AG04449 (cell line): ENCODE results near the gene CELSR1.

Source experiments
- CTCF ChIA-PET: fragments of 350-600 bp; formaldehyde crosslinking; extraction: SDS; loops from one replicate; lab custom pipeline; 2021; ENCODE audit warnings: antibody characterized with exemption; lab: Yijun Ruan, JAX
- POLR2A ChIA-PET: fragments of 400-600, 350-600 bp; formaldehyde crosslinking; extraction: SDS; loops from one replicate; lab custom pipeline; 2020; ENCODE audit warnings: antibody characterized with exemption, inconsistent platforms; lab: Yijun Ruan, JAX
- DNase-seq: peaks from one replicate; pipeline ENCODE4 v3.0.0-alpha.2; 2010; ENCODE audit warnings: low read depth, low spot score
- H3K4me3 ChIP-seq: 2 replicates; pipeline ENCODE4 v1.5.1; 2011; ENCODE audit warnings: low read depth, mild to moderate bottlenecking, control low read depth, low read length
- TF ChIP-seq, protein P1 (sequence below): IDR thresholded peaks from one replicate; pipeline ENCODE4 v1.5.1; 2011; ENCODE audit warnings: mild to moderate bottlenecking, moderate library complexity, low read length, control low read depth, inconsistent platforms; ENCODE audit not compliant: insufficient read depth; ENCODE audit errors: missing control alignments

The CELSR1 gene

DNA sequence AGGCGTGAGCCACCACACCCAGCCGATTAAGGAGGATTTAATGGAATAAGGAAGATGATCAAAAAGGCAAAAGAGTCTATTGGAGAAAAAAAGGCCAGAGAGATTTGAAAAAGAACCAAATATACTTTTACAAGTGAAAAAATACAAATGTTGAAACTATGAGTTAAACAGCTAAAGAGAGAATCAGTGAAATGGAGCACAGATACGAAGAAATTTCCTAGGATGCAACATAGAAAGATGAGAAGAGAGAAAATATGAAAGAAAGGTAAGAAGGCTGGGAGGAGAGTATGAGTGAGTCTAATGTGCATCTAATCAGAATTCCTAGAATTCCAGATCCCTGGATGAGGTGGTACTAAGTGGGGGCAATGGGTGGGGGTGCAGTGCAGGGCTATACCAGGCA lies 19.4 kb upstream of the CELSR1 start:
- no peak for DNase-seq
- POLR2A ChIA-PET = no interaction called here
- TF ChIP-seq, protein P1, sequence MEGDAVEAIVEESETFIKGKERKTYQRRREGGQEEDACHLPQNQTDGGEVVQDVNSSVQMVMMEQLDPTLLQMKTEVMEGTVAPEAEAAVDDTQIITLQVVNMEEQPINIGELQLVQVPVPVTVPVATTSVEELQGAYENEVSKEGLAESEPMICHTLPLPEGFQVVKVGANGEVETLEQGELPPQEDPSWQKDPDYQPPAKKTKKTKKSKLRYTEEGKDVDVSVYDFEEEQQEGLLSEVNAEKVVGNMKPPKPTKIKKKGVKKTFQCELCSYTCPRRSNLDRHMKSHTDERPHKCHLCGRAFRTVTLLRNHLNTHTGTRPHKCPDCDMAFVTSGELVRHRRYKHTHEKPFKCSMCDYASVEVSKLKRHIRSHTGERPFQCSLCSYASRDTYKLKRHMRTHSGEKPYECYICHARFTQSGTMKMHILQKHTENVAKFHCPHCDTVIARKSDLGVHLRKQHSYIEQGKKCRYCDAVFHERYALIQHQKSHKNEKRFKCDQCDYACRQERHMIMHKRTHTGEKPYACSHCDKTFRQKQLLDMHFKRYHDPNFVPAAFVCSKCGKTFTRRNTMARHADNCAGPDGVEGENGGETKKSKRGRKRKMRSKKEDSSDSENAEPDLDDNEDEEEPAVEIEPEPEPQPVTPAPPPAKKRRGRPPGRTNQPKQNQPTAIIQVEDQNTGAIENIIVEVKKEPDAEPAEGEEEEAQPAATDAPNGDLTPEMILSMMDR = no peak
- H3K4me3 ChIP-seq = no peak overlapping the region
- CTCF ChIA-PET = interaction anchor here (4.6 kb wide), 1 partner anchor 14 kb away, joined by 28 read pairs; no protein-coding TSS in a partner anchor

- DNase-seq = no peak
- CTCF ChIA-PET = interaction anchor here (1.7 to 7.0 kb wide), 4 partner anchors 11 to 186 kb away, joined by 5 to 50 read pairs (median 22); no protein-coding TSS in a partner anchor
These were observed 15.8 kb upstream of the CELSR1 start for GRCh38 chr22:46553189-46553588.

GRCh38 chr22:46551996-46552395 lies 14.6 kb upstream of the CELSR1 start:
- POLR2A ChIA-PET = interaction anchor here (1.0 kb wide), 1 partner anchor 211 kb away, joined by 4 read pairs; the partner anchor contains the start of gene TBC1D22A
- H3K4me3 ChIP-seq = no peak overlapping the region
- TF ChIP-seq, protein P1 = no peak
- DNase-seq = no peak
- CTCF ChIA-PET = interaction anchor here (1.7 to 7.0 kb wide), 4 partner anchors 10 to 185 kb away, joined by 5 to 50 read pairs (median 22); no protein-coding TSS in a partner anchor

More at GRCh38 chr22:46553189-46553588, 15.8 kb upstream of the CELSR1 start:
- POLR2A ChIA-PET = no interaction called here
- TF ChIP-seq, protein P1 = no peak
- H3K4me3 ChIP-seq = no peak overlapping the region

DNA sequence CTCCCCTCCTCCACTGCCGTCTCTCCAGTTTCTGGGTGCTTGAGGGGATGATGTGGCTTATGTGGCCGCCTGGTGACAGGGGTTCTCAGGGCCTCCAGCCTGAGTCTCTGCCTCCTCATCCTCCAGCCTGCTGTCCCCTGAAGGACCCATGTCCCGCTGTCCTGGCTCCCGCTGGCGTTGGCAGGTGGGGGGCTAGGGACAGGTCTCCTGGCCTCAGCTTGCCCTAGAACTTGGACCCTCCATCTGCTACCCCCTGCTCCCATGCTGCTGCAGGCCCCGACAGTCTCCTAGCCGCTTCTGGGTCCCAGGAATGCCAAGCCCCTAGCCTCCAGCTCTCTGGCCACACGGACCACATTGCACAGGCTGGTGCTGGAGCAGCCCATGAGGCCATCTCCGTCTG lies 13.9 kb upstream of the CELSR1 start:
- DNase-seq = no peak
- H3K4me3 ChIP-seq = no peak overlapping the region
- TF ChIP-seq, protein P1 = no peak
- ChIA-PET CTCF (interaction anchor here (1.7 to 7.0 kb wide), 3 partner anchors 9 to 12 kb away, joined by 5 to 50 read pairs (median 28); no protein-coding TSS in a partner anchor), POLR2A (no interaction called here)

DNA sequence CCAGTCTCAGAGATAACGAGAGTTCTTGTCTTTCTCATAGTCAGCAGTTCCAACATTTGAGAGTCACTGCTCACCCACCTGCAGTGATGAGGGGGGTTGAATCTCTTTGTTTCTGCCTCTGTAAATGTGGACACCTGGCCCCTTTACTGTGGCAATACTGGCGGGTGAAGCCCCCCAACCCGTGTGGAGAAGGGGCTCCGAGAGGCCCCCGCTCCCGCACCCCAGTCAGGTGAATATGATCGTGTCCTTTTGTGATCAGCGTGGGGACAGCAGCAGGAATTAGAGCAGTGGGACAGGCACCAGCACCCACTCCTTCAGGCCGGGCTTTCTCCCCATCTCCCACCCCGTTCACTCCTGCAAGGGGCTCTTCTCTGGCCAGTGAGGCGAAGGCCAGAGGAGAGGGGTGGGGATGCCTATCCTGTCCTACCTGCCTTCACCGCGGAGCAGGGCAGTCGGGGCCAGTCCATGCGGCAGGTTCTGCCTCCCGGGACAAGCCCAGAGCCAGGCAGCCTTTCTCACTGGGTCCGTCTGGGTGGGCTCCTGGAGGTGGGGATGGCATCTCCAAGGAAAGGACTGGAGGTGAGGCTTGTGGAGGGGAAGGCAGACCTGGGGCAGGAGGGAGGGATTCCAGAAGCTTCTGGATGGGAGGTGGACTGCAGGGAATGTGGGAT lies 12.7 kb upstream of the CELSR1 start:
- POLR2A ChIA-PET = no interaction called here
- no peak overlapping the region for H3K4me3 ChIP-seq
- CTCF ChIA-PET = interaction anchor here (4.1 to 14.6 kb wide), 3 partner anchors 8 to 184 kb away, joined by 28 to 284 read pairs (median 50); no protein-coding TSS in a partner anchor
- no peak for DNase-seq
- TF ChIP-seq, protein P1 = no peak

DNA sequence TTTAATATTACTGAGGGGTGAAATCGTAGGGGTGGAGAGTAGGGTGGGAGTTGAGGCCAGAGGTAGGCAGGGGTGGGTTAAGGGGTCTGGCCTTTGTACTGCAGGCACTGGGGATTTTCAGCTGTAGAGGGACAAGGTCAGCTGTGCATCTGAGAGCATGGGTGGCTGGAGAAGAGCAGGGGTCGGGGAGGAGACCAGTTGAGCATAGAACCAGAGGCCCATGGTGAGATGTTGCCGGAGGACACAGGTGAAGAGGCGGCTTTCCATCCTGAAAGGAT lies 12.1 kb upstream of the CELSR1 start:
- no peak overlapping the region for H3K4me3 ChIP-seq
- no peak for DNase-seq
- TF ChIP-seq, protein P1 = no peak
- ChIA-PET POLR2A (no interaction called here), CTCF (interaction anchor here (7.0 to 14.6 kb wide), 2 partner anchors 14 to 183 kb away, joined by 50 to 284 read pairs; no protein-coding TSS in a partner anchor)
